Posterior vena cava (tissue), 2 donors: ENCODE data around the gene MCTP1. TPM values are rescaled to one million over a fixed set of nuclear protein-coding genes. Genes with fewer than 3 reads are reported as not detected.

Source experiments
- DNase-seq: peaks from one replicate; pipeline ENCODE4 v3.0.0-alpha.2; 2020; ENCODE audit warnings: low spot score
- intact Hi-C, 2 donors: fragments of 100-400 bp; cut with DNase I; formaldehyde crosslinking; loops; one replicate each; pipeline versions ENCODE4 v1.14.1 to v1.14.2; 2022 to 2023
- total RNA-seq, 2 donors: library from RNA; stranded (reverse); fragmentation: NEBNext Ultra II Directional; extraction: Animal tissue kit (Norgen Biotek cat#: 25700); gene quantifications; one replicate each; pipeline ENCODE4 v1.2.1, GENCODE V29; 2021
- donor health status: DM: yes; HTN: yes; CAD: no.
- donor health status: DM: yes; HTN: yes; CAD: no.

Gene MCTP1
- total RNA-seq, 2 donors from 2014 or later = 23.8 to 38.9 TPM

GRCh38 chr5:94711785-94712184, 573.1 kb downstream of the MCTP1 start:
- no peak for DNase-seq
- intact Hi-C loops = no loop called here

GRCh38 chr5:94709277-94709676, 575.6 kb downstream of the MCTP1 start:
- intact Hi-C loops = no loop called here
- DNase-seq = no peak

- no peak for DNase-seq
- intact Hi-C loops = no loop called here
Measured at GRCh38 chr5:94707359-94707758, 577.5 kb downstream of the MCTP1 start.

- intact Hi-C loops = no loop called here
- DNase-seq = no peak
Measured at GRCh38 chr5:94705427-94705826, 579.5 kb downstream of the MCTP1 start.

- intact Hi-C loops = no loop called here
- no peak for DNase-seq
Measured at GRCh38 chr5:94702729-94703128, 582.2 kb downstream of the MCTP1 start.

- DNase-seq = no peak
- intact Hi-C loops = no loop called here
Measured at GRCh38 chr5:94700592-94700991, 584.3 kb downstream of the MCTP1 start.

- intact Hi-C loops = no loop called here
- no peak for DNase-seq
Measured at GRCh38 chr5:94699562-94699961, 585.3 kb downstream of the MCTP1 start.

- no peak for DNase-seq
- intact Hi-C loops = no loop called here
Measured at GRCh38 chr5:94698197-94698596, 586.7 kb downstream of the MCTP1 start.

- DNase-seq = no peak
- intact Hi-C loops = no loop called here
Measured at GRCh38 chr5:94694671-94695070, 590.2 kb downstream of the MCTP1 start.

GRCh38 chr5:94693845-94694370, 591.0 kb downstream of the MCTP1 start:
- intact Hi-C loops = no loop called here

GRCh38 chr5:94693043-94693822, 591.7 kb downstream of the MCTP1 start:
- no peak for DNase-seq
- intact Hi-C loops = no loop called here

More at GRCh38 chr5:94693845-94694370, 591.0 kb downstream of the MCTP1 start:
- DNase-seq = no peak

GRCh38 chr5:94692581-94692980, 592.3 kb downstream of the MCTP1 start:
- no peak for DNase-seq
- intact Hi-C loops = no loop called here

- intact Hi-C loops = no loop called here
- DNase-seq = no peak
Measured at GRCh38 chr5:94691949-94692348, 592.9 kb downstream of the MCTP1 start.

- no peak for DNase-seq
- intact Hi-C loops = no loop called here
Measured at GRCh38 chr5:94691291-94691690, 593.6 kb downstream of the MCTP1 start.

GRCh38 chr5:94690778-94691177, 594.1 kb downstream of the MCTP1 start:
- intact Hi-C loops = no loop called here
- no peak for DNase-seq

GRCh38 chr5:94689908-94690307, 595.0 kb downstream of the MCTP1 start:
- no peak for DNase-seq
- intact Hi-C loops = no loop called here

- DNase-seq = no peak
- intact Hi-C loops = no loop called here
Measured at GRCh38 chr5:94682814-94683520, 601.9 kb downstream of the MCTP1 start.

GRCh38 chr5:94675965-94676618, 608.8 kb downstream of the MCTP1 start:
- intact Hi-C loops = no loop called here
- no peak for DNase-seq

- intact Hi-C loops = no loop called here
- DNase-seq = no peak
Measured at GRCh38 chr5:94674490-94675382, 610.2 kb downstream of the MCTP1 start.
